Kidney tubule cell (primary cell): ENCODE results near the gene MKRN3.
"Not testable (repeated sequence)": the region's sequence is repeated elsewhere in the genome, so short reads cannot be mapped to it uniquely, and the experiment has no call there.

Experiments used
- DNase-seq: peaks from one replicate; pipeline ENCODE4 v3.0.0-alpha.2; 2018; ENCODE audit warnings: low spot score

The MKRN3 gene

GRCh38 chr15:23589012-23589411, 23.5 kb downstream of the MKRN3 start:
- DNase-seq, result no peak

GRCh38 chr15:23594252-23594770, 28.8 kb downstream of the MKRN3 start:
- no peak for DNase-seq

DNA sequence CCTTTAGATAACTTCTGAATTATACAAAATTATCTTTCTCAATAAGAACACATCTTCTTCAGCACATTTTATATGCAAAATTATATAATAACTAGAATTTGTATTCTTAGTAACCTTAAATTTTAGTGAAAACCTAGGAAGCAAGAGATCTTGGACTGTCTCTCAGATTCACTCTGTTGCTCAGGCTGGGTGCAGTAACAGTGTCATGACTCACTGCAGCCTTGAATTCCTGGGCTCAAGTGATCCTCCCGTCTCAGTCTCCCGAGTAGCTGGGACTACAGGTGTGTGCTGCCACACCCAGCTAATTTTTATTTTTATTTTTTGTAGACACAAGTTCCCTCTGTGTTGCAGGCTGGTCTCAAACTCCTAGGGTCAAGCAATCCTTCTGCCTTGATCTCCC, 29.9 kb downstream of the MKRN3 start:
- no peak for DNase-seq

DNA sequence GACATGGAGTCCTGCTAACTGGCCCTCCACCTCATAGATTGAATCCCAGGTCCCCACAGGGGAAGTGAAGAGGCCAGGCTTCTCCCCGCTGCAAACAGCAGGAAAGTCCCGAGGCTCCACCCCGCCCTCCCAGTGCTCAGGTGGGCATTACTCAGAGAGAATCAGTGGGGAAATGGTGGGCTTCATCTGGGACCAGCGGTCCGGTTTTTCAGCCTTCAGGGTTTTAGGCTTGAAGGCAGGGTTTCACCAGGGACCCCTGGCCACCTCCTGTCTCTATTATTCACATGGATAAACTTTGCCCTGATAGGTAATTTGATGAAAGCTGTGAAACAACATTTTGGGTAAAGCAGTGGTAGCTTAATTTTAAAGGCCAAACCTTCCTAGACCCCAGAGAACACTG, 31.3 kb downstream of the MKRN3 start:
- no peak for DNase-seq

DNA sequence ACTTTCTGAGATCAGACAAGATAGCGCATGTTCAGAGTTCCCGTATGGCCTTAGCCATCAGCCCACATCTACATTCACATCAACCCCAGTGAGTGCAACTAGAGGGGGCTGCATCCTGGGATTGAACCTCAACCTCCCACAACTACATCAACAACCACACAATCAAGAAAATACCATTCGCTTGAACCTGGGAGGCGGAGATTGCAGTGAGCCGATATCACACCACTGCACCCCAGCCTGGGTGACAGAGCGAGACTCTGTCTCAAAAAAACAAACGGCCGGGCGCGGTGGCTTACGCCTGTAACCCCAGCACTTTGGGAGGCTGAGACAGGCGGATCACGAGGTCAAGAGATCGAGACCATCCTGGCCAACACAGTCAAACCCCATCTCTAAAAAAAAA, 31.8 kb downstream of the MKRN3 start:
- not testable (repeated sequence) for DNase-seq

- no peak for DNase-seq
Measured at GRCh38 chr15:23599053-23599452, 33.6 kb downstream of the MKRN3 start.

- DNase-seq, result no peak
Measured at GRCh38 chr15:23602124-23602523, 36.6 kb downstream of the MKRN3 start.

- DNase-seq, result no peak
Measured at GRCh38 chr15:23606226-23606625, 40.8 kb downstream of the MKRN3 start.

- no peak for DNase-seq
Measured at GRCh38 chr15:23616536-23616935, 51.1 kb downstream of the MKRN3 start.
